HL-60/S4 treated with phorbol 12-myristate 13-acetate at 8.2 ng/mL for 4 days and 3 days (cell line): ENCODE results near the gene BABAM2.
"Not testable (repeated sequence)": the region's sequence is repeated elsewhere in the genome, so short reads cannot be mapped to it uniquely, and the experiment has no call there.

ENCODE experiments used
- in situ Hi-C: fragments of 300-500 bp; cut with MboI; formaldehyde crosslinking; loops from 2 replicates; pipeline ENCODE4 v1.15.0; 2022; ENCODE audit warnings: low sequenced_read_pairs

The BABAM2 gene

GRCh38 chr2:28101123-28101522, 210.6 kb downstream of the BABAM2 start:
- in situ Hi-C loops: no loop called here

- in situ Hi-C loops: no loop called here
Observed at GRCh38 chr2:28101892-28102291, 211.4 kb downstream of the BABAM2 start.

GRCh38 chr2:28102455-28102874, 211.9 kb downstream of the BABAM2 start:
- in situ Hi-C loops: no loop called here

- in situ Hi-C loops: no loop called here
Observed at GRCh38 chr2:28103611-28104010, 213.1 kb downstream of the BABAM2 start.

- in situ Hi-C loops: no loop called here
Observed at GRCh38 chr2:28108143-28108542, 217.6 kb downstream of the BABAM2 start.

GRCh38 chr2:28113771-28114170, 223.2 kb downstream of the BABAM2 start:
- in situ Hi-C loops: not testable (repeated sequence)

- in situ Hi-C loops: no loop called here
Observed at GRCh38 chr2:28117104-28117596, 226.6 kb downstream of the BABAM2 start.

- in situ Hi-C loops: no loop called here
Observed at GRCh38 chr2:28119631-28120030, 229.1 kb downstream of the BABAM2 start.

- in situ Hi-C loops: no loop called here
Observed at GRCh38 chr2:28128281-28128950, 237.9 kb downstream of the BABAM2 start.

- in situ Hi-C loops: no loop called here
Observed at GRCh38 chr2:28129955-28130695, 239.6 kb downstream of the BABAM2 start.

GRCh38 chr2:28133778-28134177, 243.2 kb downstream of the BABAM2 start:
- in situ Hi-C loops: no loop called here

- in situ Hi-C loops: no loop called here
Observed at GRCh38 chr2:28134262-28134812, 243.8 kb downstream of the BABAM2 start.

GRCh38 chr2:28134857-28135256, 244.3 kb downstream of the BABAM2 start:
- in situ Hi-C loops: no loop called here

- in situ Hi-C loops: no loop called here
Observed at GRCh38 chr2:28135324-28135723, 244.8 kb downstream of the BABAM2 start.

- in situ Hi-C loops: no loop called here
Observed at GRCh38 chr2:28135799-28136198, 245.3 kb downstream of the BABAM2 start.

- in situ Hi-C loops: no loop called here
Observed at GRCh38 chr2:28136556-28136955, 246.0 kb downstream of the BABAM2 start.

GRCh38 chr2:28137221-28137620, 246.7 kb downstream of the BABAM2 start:
- in situ Hi-C loops: no loop called here

- in situ Hi-C loops: no loop called here
Observed at GRCh38 chr2:28142386-28142785, 251.9 kb downstream of the BABAM2 start.

GRCh38 chr2:28148000-28148399, 257.5 kb downstream of the BABAM2 start:
- in situ Hi-C loops: no loop called here

- in situ Hi-C loops: no loop called here
Observed at GRCh38 chr2:28148566-28148965, 258.0 kb downstream of the BABAM2 start.

GRCh38 chr2:28150236-28150915, 259.8 kb downstream of the BABAM2 start:
- in situ Hi-C loops: no loop called here
